GM12891 (cell line): ENCODE data around the gene SORCS2.

Experiments
- POLR2A ChIP-seq: IDR thresholded peaks from 2 replicates; pipeline ENCODE4 v1.6.1; 2011; ENCODE audit warnings: low read depth, low read length, control low read depth
- SPI1 ChIP-seq: IDR thresholded peaks from 2 replicates; pipeline ENCODE4 v1.6.1; 2011; ENCODE audit warnings: low read depth, low read length, control low read depth
- TAF1 ChIP-seq: IDR thresholded peaks from 2 replicates; pipeline ENCODE4 v1.6.1; 2011; ENCODE audit warnings: low read depth, low read length, control low read depth

GRCh38 chr4:7326306-7326692, 134.0 kb downstream of the SORCS2 start:
- TF ChIP-seq POLR2A: no peak
- TF ChIP-seq SPI1: no peak
- TF ChIP-seq TAF1: no peak
